CD14-positive monocyte (primary cell): ENCODE data around the gene S1PR3. TPM values are rescaled to one million over a fixed set of nuclear protein-coding genes. Genes with fewer than 3 reads are reported as not detected.

ENCODE experiments used
- DNase-seq, 3 donors: peaks; one replicate each; pipeline ENCODE4 v3.0.0-alpha.2; 2011 to 2022
- H2AFZ ChIP-seq: 2 replicates; pipeline ENCODE4 v1.6.0; 2012; ENCODE audit warnings: mild to moderate bottlenecking, low read depth, low read length, inconsistent platforms; ENCODE audit not compliant: insufficient read depth, poor library complexity, severe bottlenecking
- H3K27ac ChIP-seq, 2 donors: 1 replicate in 1 of 2; 2 replicates in 1 of 2; pipeline ENCODE4 v1.5.1; 2012 to 2013; ENCODE audit warnings: low read length in 2 of 2, control low read depth in 1 of 2, inconsistent platforms in 1 of 2, low read depth in 1 of 2, mild to moderate bottlenecking in 1 of 2
- H3K27me3 ChIP-seq, 2 donors: one replicate each; pipeline versions ENCODE4 v1.6.0 to v1.6.1; 2011 to 2013; ENCODE audit warnings: low read length in 2 of 2; ENCODE audit not compliant: control insufficient read depth in 2 of 2, insufficient read depth in 2 of 2
- H3K36me3 ChIP-seq, 2 donors: replicated peaks in 1 of 2; 1 replicate in 1 of 2; 2 replicates in 1 of 2; pipeline versions ENCODE4 v1.5.1 to v1.6.1; 2012 to 2013; ENCODE audit warnings: low read length in 2 of 2, control low read depth in 1 of 2, inconsistent platforms in 1 of 2, mild to moderate bottlenecking in 1 of 2; ENCODE audit not compliant: insufficient read depth in 2 of 2, control insufficient read depth in 1 of 2
- H3K4me1 ChIP-seq, 2 donors: 1 replicate in 1 of 2; 2 replicates in 1 of 2; pipeline versions ENCODE4 v1.5.1 to v1.6.1; 2012 to 2013; ENCODE audit warnings: low read length in 2 of 2, control low read depth in 1 of 2, inconsistent platforms in 1 of 2, mild to moderate bottlenecking in 1 of 2, moderate library complexity in 1 of 2; ENCODE audit not compliant: insufficient read depth in 2 of 2, control insufficient read depth in 1 of 2
- H3K4me2 ChIP-seq: replicated peaks from 2 replicates; pipeline ENCODE3; 2012; ENCODE audit warnings: low read length, moderate library complexity, mild to moderate bottlenecking; ENCODE audit not compliant: poor library complexity, severe bottlenecking; ENCODE audit errors: extremely low read depth
- H3K4me3 ChIP-seq, 3 experiments: fragments of 200-600 bp in 1 of 3; sonication (generic) in 1 of 3; replicated peaks in 1 of 3; 1 replicate in 2 of 3; 2 replicates in 1 of 3; pipeline ENCODE4 v1.5.1; 2011 to 2013; ENCODE audit warnings: low read length in 3 of 3, mild to moderate bottlenecking in 3 of 3, control low read depth in 2 of 3, low read depth in 2 of 3, inconsistent platforms in 1 of 3, moderate library complexity in 1 of 3
- H3K79me2 ChIP-seq: 2 replicates; pipeline ENCODE4 v1.6.0; 2012; ENCODE audit warnings: mild to moderate bottlenecking, control low read depth, inconsistent platforms, low read length, moderate library complexity; ENCODE audit not compliant: insufficient read depth
- H3K9ac ChIP-seq: 2 replicates; pipeline ENCODE4 v1.6.0; 2017; ENCODE audit warnings: low read length, mild to moderate bottlenecking; ENCODE audit not compliant: insufficient read depth, poor library complexity, severe bottlenecking
- H3K9me3 ChIP-seq, 2 donors: replicated peaks in 1 of 2; 1 replicate in 1 of 2; 2 replicates in 1 of 2; pipeline versions ENCODE4 v1.5.1 to v1.6.1; 2012 to 2013; ENCODE audit warnings: low read length in 2 of 2, control low read depth in 1 of 2; ENCODE audit not compliant: control insufficient read depth in 1 of 2, insufficient read depth in 1 of 2
- H4K20me1 ChIP-seq: 2 replicates; pipeline ENCODE4 v1.6.0; 2012; ENCODE audit warnings: mild to moderate bottlenecking, low read length, control low read depth, moderate library complexity; ENCODE audit not compliant: insufficient read depth
- H3K27ac Mint-ChIP-seq, 7 donors: one replicate each; pipeline ENCODE4 v1.8.0; 2020; ENCODE audit warnings: mild to moderate bottlenecking in 7 of 7, mixed read lengths in 7 of 7, moderate library complexity in 6 of 7, inconsistent platforms in 2 of 7
- H3K27me3 Mint-ChIP-seq, 3 donors: one replicate each; pipeline ENCODE4 v1.8.0; 2021 to 2022; ENCODE audit warnings: low read depth in 3 of 3, mild to moderate bottlenecking in 3 of 3, mixed read lengths in 3 of 3, moderate library complexity in 3 of 3, inconsistent platforms in 1 of 3
- H3K36me3 Mint-ChIP-seq, 2 donors: one replicate each; pipeline ENCODE4 v1.8.0; 2020; ENCODE audit warnings: mixed read lengths in 2 of 2, inconsistent platforms in 1 of 2, mild to moderate bottlenecking in 1 of 2
- H3K4me1 Mint-ChIP-seq: one replicate; pipeline ENCODE4 v1.8.0; 2020; ENCODE audit warnings: mild to moderate bottlenecking, mixed read lengths
- H3K4me3 Mint-ChIP-seq, 2 donors: one replicate each; pipeline ENCODE4 v1.8.0; 2020; ENCODE audit warnings: mild to moderate bottlenecking in 2 of 2, mixed read lengths in 2 of 2, moderate library complexity in 1 of 2
- H3K9me3 Mint-ChIP-seq, 7 donors: one replicate each; pipeline ENCODE4 v1.8.0; 2020 to 2022; ENCODE audit warnings: mixed read lengths in 7 of 7, mild to moderate bottlenecking in 6 of 7, moderate library complexity in 6 of 7, inconsistent platforms in 2 of 7
- CTCF ChIP-seq: fragments of 200-600 bp; IDR thresholded peaks from one replicate; pipeline ENCODE4 v1.8.0; 2022; ENCODE audit warnings: antibody characterized with exemption, mild to moderate bottlenecking
- WGBS: methylation state at CpG from one replicate; pipeline ENCODE4 v1.1.5; 2013; ENCODE audit warnings: missing lambda C conversion rate; ENCODE audit not compliant: insufficient coverage; 5-methylcytosine and 5-hydroxymethylcytosine counted together
- intact Hi-C, 2 donors: fragments of 100-400 bp; cut with micrococcal nuclease; formaldehyde crosslinking; loops; one replicate each; pipeline versions ENCODE4 v1.15.0 to v1.15.1; 2023
- polyA plus RNA-seq, 3 donors: library from polyadenylated mRNA; depleted of rRNA in 1 of 3; unstranded in 2 of 3; stranded (reverse) in 1 of 3; fragments of 300-500 nt in 2 of 3; fragments of >200 nt in 1 of 3; fragmentation: Illumina TruSeq in 2 of 3; gene quantifications; 1 replicate in 2 of 3; 2 replicates in 1 of 3; pipeline ENCODE4 v1.2.3, GENCODE V29; 2012 to 2021

S1PR3 gene
- polyA plus RNA-seq, 3 donors = 28.2 to 59.7 (median 30.6) TPM

- peaks cover 24 to 25% of the 10 kb centered on the region in 2 donors for H3K4me1 ChIP-seq
- Mint-ChIP-seq H3K4me3 (no peak overlapping the region), H3K27ac (no peak overlapping the region), H3K27me3 (peaks cover 5 to 18% (median 14%) of the 10 kb centered on the region in 3 donors), H3K9me3 (peaks cover 0 to 2% (median 0%) of the 10 kb centered on the region in 7 donors), H3K4me1 (peaks cover 31% of the 10 kb centered on the region), H3K36me3 (no peaks in the 10 kb centered on the region)
- H3K9me3 ChIP-seq = no peaks in the 10 kb centered on the region
- peaks cover 0 to 23% of the 10 kb centered on the region in 2 donors for H3K27me3 ChIP-seq
- DNase-seq = no peak
- no peak overlapping the region for H3K4me2 ChIP-seq
- no peak overlapping the region for H2AFZ ChIP-seq
- intact Hi-C loops = no loop called here
- H4K20me1 ChIP-seq = no peaks in the 10 kb centered on the region
- H3K27ac ChIP-seq = no peak overlapping the region
- H3K4me3 ChIP-seq = no peak overlapping the region
- no peak for TF ChIP-seq CTCF
- H3K9ac ChIP-seq = no peak overlapping the region
- H3K36me3 ChIP-seq = no peaks in the 10 kb centered on the region
- 93% methylated on average over 2 of the region's 4 CpGs for whole genome bisulfite sequencing
- no peaks in the 10 kb centered on the region for H3K79me2 ChIP-seq
These were observed 47.8 kb downstream of the S1PR3 start for GRCh38 chr9:89039104-89039465.

- Histone ChIP-seq H4K20me1 (no peaks in the 10 kb centered on the region), H3K79me2 (no peaks in the 10 kb centered on the region), H3K4me2 (no peak overlapping the region), H3K36me3 (no peaks in the 10 kb centered on the region), H2AFZ (no peak overlapping the region), H3K4me1 (peaks cover 24 to 25% of the 10 kb centered on the region in 2 donors), H3K9ac (no peak overlapping the region), H3K27me3 (peaks cover 0 to 20% of the 10 kb centered on the region in 2 donors), H3K27ac (no peak overlapping the region), H3K9me3 (no peaks in the 10 kb centered on the region), H3K4me3 (no peak overlapping the region)
- H3K9me3 Mint-ChIP-seq = peaks cover 0 to 2% (median 0%) of the 10 kb centered on the region in 7 donors
- no peak for DNase-seq
- H3K27ac Mint-ChIP-seq = no peak overlapping the region
- H3K27me3 Mint-ChIP-seq = peaks cover 2 to 18% (median 9%) of the 10 kb centered on the region in 3 donors
- TF ChIP-seq CTCF = no peak
- H3K4me3 Mint-ChIP-seq = no peak overlapping the region
- intact Hi-C loops = no loop called here
- peaks cover 31% of the 10 kb centered on the region for H3K4me1 Mint-ChIP-seq
- 100% methylated on average over 2 of the region's 2 CpGs for WGBS
- H3K36me3 Mint-ChIP-seq = no peaks in the 10 kb centered on the region
These were observed 48.4 kb downstream of the S1PR3 start for GRCh38 chr9:89039664-89040063.
